ENCODE measurements around the gene USP15.

Gene USP15

GRCh38 chr12:62268956-62269355 is 8.8 kb downstream of the USP15 start:
- no peak overlapping the region for H3K4me3 ChIP-seq
- no peak for TF ChIP-seq CTCF (IDR thresholded peaks at IDR 0.05)
- no peak for DNase-seq (ENCODE audit: low spot score)
- no peak overlapping the region for H3K27ac ChIP-seq

DNA sequence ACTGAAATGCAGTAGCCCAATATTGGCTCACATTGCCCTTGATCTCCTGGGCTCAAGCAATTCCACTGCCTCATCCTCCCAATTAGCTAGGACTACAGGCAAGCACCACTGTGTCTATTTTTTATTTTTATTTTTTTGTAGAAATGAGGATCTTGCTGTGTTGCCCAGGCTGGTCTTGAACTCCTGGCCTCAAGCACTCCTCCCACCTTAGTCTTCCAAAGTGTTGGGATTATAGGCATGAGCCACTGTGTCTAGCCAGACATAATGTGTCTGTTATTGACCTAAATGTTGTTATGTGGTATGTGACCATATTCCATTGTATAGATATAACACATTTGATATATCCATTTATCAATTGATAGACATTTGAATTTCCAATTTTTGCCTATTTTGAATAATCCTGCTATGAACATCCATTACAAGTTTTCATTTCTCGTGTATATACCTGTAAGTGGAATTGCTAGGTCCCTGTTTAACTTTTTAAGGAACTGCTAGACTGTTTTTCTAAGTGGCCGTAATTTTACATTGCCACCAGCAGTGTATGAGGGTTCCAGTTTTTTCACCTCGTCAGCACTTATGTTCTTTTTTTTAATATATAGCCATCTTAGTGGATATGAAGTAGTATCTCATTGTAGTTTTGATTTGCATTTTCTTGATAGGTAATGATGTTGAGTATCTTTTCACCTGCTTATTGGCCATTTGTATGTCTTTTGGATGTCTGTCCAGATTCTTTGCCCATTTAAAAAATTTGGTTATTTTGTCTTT is 9.4 kb downstream of the USP15 start:
- H3K27ac ChIP-seq = no peak overlapping the region
- no peak for TF ChIP-seq CTCF (IDR thresholded peaks at IDR 0.05)
- no peak for DNase-seq (ENCODE audit: low spot score)
- H3K4me3 ChIP-seq = no peak overlapping the region

DNA sequence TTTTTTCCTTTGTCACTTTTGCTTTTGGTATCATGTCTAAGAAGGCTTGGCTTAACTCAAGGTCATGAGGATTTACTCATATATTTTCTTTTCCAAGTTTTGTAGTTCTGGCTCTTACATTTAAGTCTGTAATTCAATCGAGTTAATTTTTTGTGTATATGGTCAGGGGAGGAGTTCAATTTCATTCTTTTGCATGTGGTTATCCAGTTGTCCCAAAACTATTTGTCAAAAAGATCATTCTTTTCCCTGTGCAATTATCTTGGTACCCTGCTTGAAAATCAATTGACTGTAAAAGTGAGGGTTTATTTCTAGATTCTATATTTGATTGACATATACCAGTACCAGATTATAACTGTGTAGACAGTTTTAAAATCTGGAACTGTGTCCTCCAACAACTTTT is 10.2 kb downstream of the USP15 start:
- Histone ChIP-seq H3K27ac (no peak overlapping the region), H3K4me3 (no peak overlapping the region)
- no peak for TF ChIP-seq CTCF (IDR thresholded peaks at IDR 0.05)
- no peak for DNase-seq (ENCODE audit: low spot score)

DNA sequence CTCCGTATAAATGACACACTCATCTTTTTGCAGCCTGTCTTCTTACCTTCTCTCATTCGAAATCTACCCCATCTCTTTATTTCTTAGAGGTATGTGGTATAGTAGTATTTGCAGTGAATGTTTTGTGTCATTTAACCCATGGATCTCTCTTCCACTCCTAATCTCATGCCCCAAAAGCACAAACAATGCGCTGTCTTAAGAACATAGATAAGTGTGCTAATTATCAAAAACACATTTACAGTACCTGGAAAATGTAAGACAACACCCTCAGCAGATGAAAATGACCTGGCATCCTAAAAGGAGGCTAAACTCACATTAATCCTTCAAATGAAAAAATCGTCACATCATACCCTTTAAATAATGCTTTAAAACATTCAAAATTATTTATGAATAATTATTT is 10.7 kb downstream of the USP15 start:
- H3K4me3 ChIP-seq = no peak overlapping the region
- no peak for DNase-seq (ENCODE audit: low spot score)
- TF ChIP-seq CTCF (IDR thresholded peaks at IDR 0.05) = no peak
- H3K27ac ChIP-seq = no peak overlapping the region

- no peak overlapping the region for H3K4me3 ChIP-seq
- no peak overlapping the region for H3K27ac ChIP-seq
- DNase-seq (ENCODE audit: low spot score) = no peak
- no peak for TF ChIP-seq CTCF (IDR thresholded peaks at IDR 0.05)
These were observed 12.8 kb downstream of the USP15 start for GRCh38 chr12:62272936-62273552.

GRCh38 chr12:62273724-62274380 is 13.6 kb downstream of the USP15 start:
- H3K27ac ChIP-seq = no peak overlapping the region

More at GRCh38 chr12:62273724-62274380, 13.6 kb downstream of the USP15 start:
- no peak for TF ChIP-seq CTCF (IDR thresholded peaks at IDR 0.05)
- DNase-seq (ENCODE audit: low spot score) = no peak
- no peak overlapping the region for H3K4me3 ChIP-seq
